Ovary (tissue), 9 donors: ENCODE data around the gene MTERF4. TPM values are rescaled to one million over a fixed set of nuclear protein-coding genes. Genes with fewer than 3 reads are reported as not detected.
"Not testable (repeated sequence)": the region's sequence is repeated elsewhere in the genome, so short reads cannot be mapped to it uniquely, and the experiment has no call there.

ENCODE experiments used
- DNase-seq, 5 donors: peaks; one replicate each; pipeline ENCODE4 v3.0.0-alpha.2; 2019 to 2020
- H3K27ac ChIP-seq, 2 donors: fragments of 200-600 bp; one replicate each; pipeline versions ENCODE4 v1.5.1 to v1.8.0; 2019 to 2022
- H3K27me3 ChIP-seq: fragments of 200-600 bp; one replicate; pipeline ENCODE4 v1.8.0; 2022
- H3K36me3 ChIP-seq: fragments of 200-600 bp; sonication (generic); one replicate; pipeline ENCODE4 v1.5.1; 2019
- H3K4me1 ChIP-seq: one replicate; pipeline ENCODE4 v1.8.1; 2013; ENCODE audit warnings: mild to moderate bottlenecking, moderate library complexity; ENCODE audit not compliant: insufficient read depth
- H3K4me3 ChIP-seq: fragments of 200-600 bp; sonication (generic); one replicate; pipeline ENCODE4 v1.5.1; 2017
- H3K9me3 ChIP-seq, 2 donors: fragments of 200-600 bp in 1 of 2; sonication (generic) in 1 of 2; one replicate each; pipeline versions ENCODE4 v1.5.1 to v1.8.1; 2013 to 2019; ENCODE audit warnings: mild to moderate bottlenecking in 1 of 2, moderate library complexity in 1 of 2
- EP300 ChIP-seq: sonication (generic); formaldehyde crosslinking; IDR thresholded peaks from one replicate; pipeline ENCODE4 v1.6.1; 2017; ENCODE audit warnings: antibody characterized with exemption
- POLR2A ChIP-seq: fragments of 450-650 bp; IDR thresholded peaks from one replicate; pipeline ENCODE4 v1.6.1; 2017; ENCODE audit warnings: antibody characterized with exemption, mild to moderate bottlenecking, moderate library complexity
- WGBS, 3 donors: extraction: QIAGEN DNeasy Blood & Tissue Kit in 1 of 3; methylation state at CpG; one replicate each; pipeline versions ENCODE4 v1.1.5 to v1.1.7; 2013 to 2017; 5-methylcytosine and 5-hydroxymethylcytosine counted together
- intact Hi-C, 4 donors: fragments of 100-400 bp; cut with DNase I; formaldehyde crosslinking; loops; one replicate each; pipeline versions ENCODE4 v1.11.0 to v1.15.1; 2022 to 2023
- polyA plus RNA-seq, 2 donors: library from polyadenylated mRNA; stranded (reverse); fragments of 200-250 nt in 1 of 2; fragments of 350-450 nt in 1 of 2; fragmentation: Illumina TruSeq in 1 of 2; extraction: RNeasy Lipid Tissue Mini Kit (QIAGEN cat#74804) in 1 of 2; gene quantifications; one replicate each; pipeline ENCODE4 v1.2.3, GENCODE V29; 2013 to 2014
- total RNA-seq, 7 donors: library from RNA; depleted of rRNA in 2 of 7; stranded (reverse); fragments of >200 nt in 2 of 7; fragmentation: NEBNext Ultra II Directional in 3 of 7; extraction: Animal tissue kit (Norgen Biotek cat#: 25700) in 3 of 7; gene quantifications; one replicate each; pipeline versions ENCODE4 v1.1.0 to v1.2.4, GENCODE V29; 2016 to 2023
- TF ChIP-seq, protein P1 (sequence below), 3 donors: fragments of 450-650 bp in 2 of 3; fragments of 200-600 bp in 1 of 3; IDR thresholded peaks; one replicate each; pipeline versions ENCODE4 v1.5.1 to v1.8.0; 2016 to 2022; ENCODE audit warnings: antibody characterized with exemption in 3 of 3, mild to moderate bottlenecking in 1 of 3
- donor health status: DM: no; HTN: no; CAD: no; lungs with moderate emphysema.
- donor health status: DM: no; HTN: no; CAD: no.
- donor health status: Bipolar disorder and iron deficiency.
- donor health status: DM: yes; HTN: yes; CAD: no.
- donor health status: DM: no; HTN: no; CAD: no.
- donor health status: DM: yes; HTN: yes; CAD: no.

The MTERF4 gene
- total and polyA plus RNA-seq, 9 donors, result 24.8 to 60.7 (median 41.6) TPM

GRCh38 chr2:241096979-241097378 is 5.1 kb downstream of the MTERF4 start:
- no peak overlapping the region for H3K4me3 ChIP-seq
- peaks cover 4% of the 10 kb centered on the region for H3K4me1 ChIP-seq
- no peaks in the 10 kb centered on the region for H3K36me3 ChIP-seq
- H3K27ac ChIP-seq, result no peak overlapping the region
- no peak for DNase-seq
- no peaks in the 10 kb centered on the region for H3K27me3 ChIP-seq
- WGBS, 3 donors, result 83 to 90% (median 86%) methylated on average over 8 of the region's 8 CpGs
- H3K9me3 ChIP-seq, result no peaks in the 10 kb centered on the region
- TF ChIP-seq EP300 (no peak), POLR2A (no peak)
- TF ChIP-seq, protein P1, sequence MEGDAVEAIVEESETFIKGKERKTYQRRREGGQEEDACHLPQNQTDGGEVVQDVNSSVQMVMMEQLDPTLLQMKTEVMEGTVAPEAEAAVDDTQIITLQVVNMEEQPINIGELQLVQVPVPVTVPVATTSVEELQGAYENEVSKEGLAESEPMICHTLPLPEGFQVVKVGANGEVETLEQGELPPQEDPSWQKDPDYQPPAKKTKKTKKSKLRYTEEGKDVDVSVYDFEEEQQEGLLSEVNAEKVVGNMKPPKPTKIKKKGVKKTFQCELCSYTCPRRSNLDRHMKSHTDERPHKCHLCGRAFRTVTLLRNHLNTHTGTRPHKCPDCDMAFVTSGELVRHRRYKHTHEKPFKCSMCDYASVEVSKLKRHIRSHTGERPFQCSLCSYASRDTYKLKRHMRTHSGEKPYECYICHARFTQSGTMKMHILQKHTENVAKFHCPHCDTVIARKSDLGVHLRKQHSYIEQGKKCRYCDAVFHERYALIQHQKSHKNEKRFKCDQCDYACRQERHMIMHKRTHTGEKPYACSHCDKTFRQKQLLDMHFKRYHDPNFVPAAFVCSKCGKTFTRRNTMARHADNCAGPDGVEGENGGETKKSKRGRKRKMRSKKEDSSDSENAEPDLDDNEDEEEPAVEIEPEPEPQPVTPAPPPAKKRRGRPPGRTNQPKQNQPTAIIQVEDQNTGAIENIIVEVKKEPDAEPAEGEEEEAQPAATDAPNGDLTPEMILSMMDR (IDR thresholded peaks at IDR 0.05), result no peak
- intact Hi-C loops, result no loop called here

- H3K36me3 ChIP-seq, result no peaks in the 10 kb centered on the region
- H3K4me1 ChIP-seq, result no peaks in the 10 kb centered on the region
- WGBS, 3 donors, result 81 to 86% (median 83%) methylated on average over 14 of the region's 14 CpGs
- H3K27ac ChIP-seq, result no peak overlapping the region
- intact Hi-C loops, result no loop called here
- no peak for TF ChIP-seq POLR2A
- TF ChIP-seq, protein P1 (IDR thresholded peaks at IDR 0.05), result no peak
- no peak for TF ChIP-seq EP300
- no peaks in the 10 kb centered on the region for H3K9me3 ChIP-seq
- H3K27me3 ChIP-seq, result no peaks in the 10 kb centered on the region
- no peak for DNase-seq
- no peak overlapping the region for H3K4me3 ChIP-seq
Observed at GRCh38 chr2:241095594-241096290, 6.3 kb downstream of the MTERF4 start.

DNA sequence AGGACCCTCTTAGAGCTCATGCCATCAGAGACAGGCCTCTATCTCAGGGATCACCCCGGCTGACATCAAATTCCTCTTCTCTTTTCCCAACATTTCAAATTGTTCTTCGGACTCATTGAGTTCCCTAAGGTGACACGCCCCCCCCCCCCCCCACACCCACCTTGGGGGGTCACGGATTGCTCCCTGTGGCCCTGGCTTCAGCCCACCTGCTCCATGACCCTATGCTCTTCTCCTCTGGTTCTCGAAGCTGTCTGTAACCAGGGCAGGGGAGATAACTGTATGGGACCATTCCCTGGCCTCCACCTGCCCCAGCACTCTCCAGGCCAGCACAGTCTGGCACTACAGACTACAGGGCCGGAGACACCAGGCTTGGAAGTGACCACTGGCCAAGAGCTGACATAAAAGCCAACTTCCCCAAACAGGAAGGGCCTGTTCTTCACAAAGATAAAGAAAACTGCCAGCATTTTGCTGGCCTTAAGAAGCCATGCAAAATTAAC is 7.1 kb downstream of the MTERF4 start:
- no peaks in the 10 kb centered on the region for H3K36me3 ChIP-seq
- 67 to 78% (median 75%) methylated on average over 6 of the region's 6 CpGs for WGBS, 3 donors
- no peak overlapping the region for H3K4me3 ChIP-seq
- H3K4me1 ChIP-seq, result no peaks in the 10 kb centered on the region
- no peaks in the 10 kb centered on the region for H3K27me3 ChIP-seq
- DNase-seq, result no peak
- H3K27ac ChIP-seq, result no peak overlapping the region
- H3K9me3 ChIP-seq, result no peaks in the 10 kb centered on the region
- intact Hi-C loops, result no loop called here
- TF ChIP-seq POLR2A, result no peak

DNA sequence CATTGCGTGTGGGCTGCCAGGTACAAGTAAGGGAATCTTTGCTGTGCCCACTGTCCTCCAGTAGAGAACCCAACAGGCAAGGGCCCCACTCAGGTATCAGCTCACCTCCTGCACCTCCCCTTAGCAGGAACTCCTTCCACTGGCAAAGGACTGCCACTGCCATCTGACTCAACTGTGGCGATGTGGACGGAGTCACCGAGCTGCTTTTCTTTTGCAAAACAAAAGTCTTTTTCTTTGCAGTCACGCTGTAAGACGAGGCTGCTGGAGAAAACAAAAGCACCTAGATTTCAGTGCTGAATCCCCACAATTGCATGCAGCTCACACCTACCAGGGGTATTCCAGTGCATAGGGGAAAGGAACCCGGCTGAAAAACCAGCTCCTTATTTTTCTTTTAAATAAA is 7.9 kb downstream of the MTERF4 start:
- Histone ChIP-seq H3K27ac (no peak overlapping the region), H3K4me1 (no peaks in the 10 kb centered on the region), H3K27me3 (no peaks in the 10 kb centered on the region), H3K9me3 (no peaks in the 10 kb centered on the region), H3K36me3 (no peaks in the 10 kb centered on the region), H3K4me3 (no peak overlapping the region)
- 86 to 88% (median 88%) methylated on average over 7 of the region's 7 CpGs for WGBS, 3 donors
- DNase-seq, result no peak
- TF ChIP-seq EP300 (no peak), POLR2A (no peak)
- TF ChIP-seq, protein P1 (IDR thresholded peaks at IDR 0.05), result no peak
- intact Hi-C loops, result no loop called here

GRCh38 chr2:241093133-241093781 is 8.8 kb downstream of the MTERF4 start:
- DNase-seq, H3K4me1 ChIP-seq, H3K27ac ChIP-seq, H3K27me3 ChIP-seq, H3K4me3 ChIP-seq, intact Hi-C loops, H3K9me3 ChIP-seq, H3K36me3 ChIP-seq: not testable (repeated sequence)
- 76 to 78% (median 76%) methylated on average over 10 of the region's 10 CpGs for WGBS, 3 donors
